ENCODE data around the gene LIME1. TPM values are rescaled to one million over a fixed set of nuclear protein-coding genes. Genes with fewer than 3 reads are reported as not detected.

The LIME1 gene
- total RNA-seq, 1 donor from 2014 or later = 8.7 TPM

GRCh38 chr20:63696628-63697356, 39.7 kb upstream of the LIME1 start, which contains the start of gene TNFRSF6B:
TNFRSF6B (plus strand) TSS chr20:63696652; CDS start chr20:63696768, 116 bp downstream.
- peaks cover 53% of the 10 kb centered on the region for H3K4me1 ChIP-seq
- H3K4me3 ChIP-seq = peak within 1 kb of the TSS; percentile 40
- H3K36me3 ChIP-seq = peaks cover 29% of the 10 kb centered on the region
- H3K27me3 ChIP-seq (ENCODE audit: low read depth) = no peaks in the 10 kb centered on the region
- H3K9me3 ChIP-seq = no peaks in the 10 kb centered on the region
- no peak for TF ChIP-seq CTCF (IDR thresholded peaks at IDR 0.05)
- no peak for DNase-seq
- H3K27ac ChIP-seq = peak within 1 kb of the TSS; percentile 31
- ATAC-seq = peak in 1 of 2 donors; percentile 1
- intact Hi-C loops (cut with DNase I) = no loop called here

GRCh38 chr20:63697357-63697867, 39.1 kb upstream of the LIME1 start:
- peak; percentile 27 for DNase-seq
- Histone ChIP-seq H3K4me3 (peak overlapping the region; percentile 40), H3K27ac (peak overlapping the region; percentile 31), H3K4me1 (peaks cover 47% of the 10 kb centered on the region), H3K27me3 (ENCODE audit: low read depth) (no peaks in the 10 kb centered on the region), H3K36me3 (peaks cover 29% of the 10 kb centered on the region), H3K9me3 (no peaks in the 10 kb centered on the region)
- no peak for ATAC-seq
- intact Hi-C loops (cut with DNase I) = no loop called here
- TF ChIP-seq CTCF (IDR thresholded peaks at IDR 0.05) = no peak

- intact Hi-C loops (cut with DNase I) = no loop called here
- DNase-seq (peak; percentile 37), ATAC-seq (no peak)
- H3K27me3 ChIP-seq (ENCODE audit: low read depth) = no peaks in the 10 kb centered on the region
- H3K4me1 ChIP-seq = peaks cover 41% of the 10 kb centered on the region
- TF ChIP-seq CTCF (IDR thresholded peaks at IDR 0.05) = no peak
- peak overlapping the region; percentile 40 for H3K4me3 ChIP-seq
- H3K36me3 ChIP-seq = peaks cover 29% of the 10 kb centered on the region
- H3K9me3 ChIP-seq = no peaks in the 10 kb centered on the region
- peak overlapping the region; percentile 49 for H3K27ac ChIP-seq
These were observed 38.5 kb upstream of the LIME1 start for GRCh38 chr20:63697868-63698545.

- Histone ChIP-seq H3K4me1 (peaks cover 41% of the 10 kb centered on the region), H3K27ac (peak overlapping the region; percentile 49), H3K36me3 (peaks cover 32% of the 10 kb centered on the region), H3K9me3 (no peaks in the 10 kb centered on the region), H3K27me3 (ENCODE audit: low read depth) (no peaks in the 10 kb centered on the region), H3K4me3 (no peak overlapping the region)
- TF ChIP-seq CTCF (IDR thresholded peaks at IDR 0.05) = no peak
- intact Hi-C loops (cut with DNase I) = no loop called here
- DNase-seq = peak; percentile 47
- peak in 1 of 2 donors; percentile 12 for ATAC-seq
These were observed 37.6 kb upstream of the LIME1 start for GRCh38 chr20:63698739-63699465.

- H3K9me3 ChIP-seq = no peaks in the 10 kb centered on the region
- TF ChIP-seq CTCF (IDR thresholded peaks at IDR 0.05) = no peak
- ATAC-seq = no peak
- intact Hi-C loops (cut with DNase I) = no loop called here
- H3K27me3 ChIP-seq (ENCODE audit: low read depth) = no peaks in the 10 kb centered on the region
- peaks cover 41% of the 10 kb centered on the region for H3K4me1 ChIP-seq
- peaks cover 35% of the 10 kb centered on the region for H3K36me3 ChIP-seq
- H3K4me3 ChIP-seq = no peak overlapping the region
- peak overlapping the region; percentile 49 for H3K27ac ChIP-seq
- peak; percentile 37 for DNase-seq
These were observed 36.8 kb upstream of the LIME1 start for GRCh38 chr20:63699466-63700198.

Data from lower lobe of right lung (tissue), 2 donors.